ENCODE measurements around the gene DIP2A.
A peak's percentile ranks its signal among the peaks of the same experiment; 100 is the strongest.
"Not testable (repeated sequence)": the region's sequence is repeated elsewhere in the genome, so short reads cannot be mapped to it uniquely, and the experiment has no call there.

The DIP2A gene

DNA sequence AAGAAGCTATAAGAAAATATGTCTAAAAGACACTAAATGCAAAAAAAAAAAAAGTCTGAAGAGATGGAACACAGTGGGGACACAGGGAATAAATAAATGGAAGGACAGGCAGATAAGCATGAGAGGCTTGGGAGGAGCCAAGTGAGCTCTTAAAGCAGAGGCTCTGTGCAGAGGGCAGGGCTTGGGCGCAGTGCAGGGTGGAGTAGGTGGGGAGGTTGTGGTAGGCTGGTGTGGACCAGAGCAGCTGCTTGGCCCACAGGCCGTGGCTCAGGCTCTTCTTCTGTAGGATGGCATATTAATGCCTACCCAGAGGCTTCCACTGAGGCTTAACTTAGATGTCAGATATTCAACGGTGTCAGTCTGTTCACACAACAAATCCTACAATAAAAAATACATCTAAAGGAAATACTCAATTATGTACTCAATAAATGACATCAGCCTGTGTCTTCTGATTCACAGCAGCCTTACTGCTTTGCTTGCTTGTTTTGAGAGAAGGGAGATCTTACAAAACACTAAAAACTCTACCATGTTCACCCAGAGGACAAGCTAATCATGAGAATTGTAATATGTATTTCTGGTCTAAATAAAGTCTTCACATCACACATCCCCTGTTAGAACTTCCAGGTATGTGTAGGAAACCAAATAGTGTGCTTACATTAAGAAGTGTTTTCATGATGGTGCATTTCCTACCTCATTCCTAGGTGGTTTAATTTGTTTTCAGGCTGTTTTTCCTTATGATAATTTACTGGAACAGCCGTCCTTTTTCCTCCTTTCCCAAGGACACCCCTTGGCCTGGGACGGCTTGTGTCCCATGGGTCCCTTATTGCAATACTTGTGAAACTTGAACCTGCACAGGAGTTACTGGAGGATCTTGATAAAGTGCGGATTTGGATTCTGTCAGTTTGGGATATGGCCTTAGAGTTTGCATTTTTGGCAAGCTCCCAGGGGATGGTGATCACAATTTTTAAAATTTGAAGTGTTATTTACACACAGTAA is 24.9 kb downstream of the DIP2A start:
- no peak for DNase-seq

DNA sequence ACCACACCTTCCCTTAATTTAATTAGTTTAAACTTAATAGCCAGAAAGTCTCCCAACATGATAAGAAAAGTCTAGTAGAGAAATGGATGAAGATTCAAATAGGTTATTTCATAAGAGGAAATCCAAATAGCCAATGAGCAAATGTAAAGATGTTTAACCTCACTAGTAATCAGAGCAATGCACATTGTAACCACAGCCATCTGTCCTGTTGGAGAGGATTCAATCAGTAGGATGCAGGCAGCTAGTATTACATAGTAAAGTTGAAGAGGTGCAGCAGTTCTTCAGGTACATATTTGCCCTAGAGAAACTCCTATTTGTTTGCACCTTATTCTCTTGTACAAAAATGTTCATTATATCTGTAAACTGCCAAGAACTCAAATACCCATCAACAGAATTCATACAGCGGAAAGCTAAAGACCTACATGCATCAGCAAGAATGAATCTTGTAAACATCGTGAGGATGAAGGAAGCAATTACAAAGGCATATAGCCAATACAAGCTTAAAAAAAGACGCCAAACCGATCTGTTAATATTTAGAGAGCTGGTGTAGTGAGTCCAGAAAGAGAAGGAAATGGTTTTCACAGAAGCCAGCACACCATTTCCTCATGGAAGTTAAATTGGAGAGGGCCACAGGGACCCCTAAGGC is 27.9 kb downstream of the DIP2A start:
- DNase-seq, result no peak

DNA sequence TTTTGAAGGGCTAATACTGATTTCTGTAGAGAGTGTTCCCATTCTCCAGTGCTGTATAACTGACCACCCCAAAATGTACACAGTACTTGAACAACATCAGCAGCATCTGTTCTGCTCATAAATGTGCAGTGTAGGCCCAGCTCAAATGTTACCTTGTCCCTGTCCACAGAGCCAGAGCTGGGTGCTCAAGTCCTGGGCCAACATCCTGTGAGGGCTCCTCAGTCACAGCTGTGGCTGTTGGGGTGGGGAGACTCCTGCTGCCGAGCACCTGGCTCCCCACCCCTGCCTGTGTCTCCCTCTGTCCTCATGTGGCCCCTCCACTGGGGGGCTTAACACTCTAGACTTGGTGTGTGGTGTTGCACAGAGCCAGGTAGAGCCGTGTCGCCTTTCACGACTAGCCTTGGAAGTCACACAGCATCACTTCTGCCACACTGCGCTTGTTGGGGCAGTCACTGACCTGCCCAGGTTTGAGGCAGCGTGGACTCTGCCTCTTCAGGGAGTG is 30.5 kb downstream of the DIP2A start:
- no peak for DNase-seq

DNA sequence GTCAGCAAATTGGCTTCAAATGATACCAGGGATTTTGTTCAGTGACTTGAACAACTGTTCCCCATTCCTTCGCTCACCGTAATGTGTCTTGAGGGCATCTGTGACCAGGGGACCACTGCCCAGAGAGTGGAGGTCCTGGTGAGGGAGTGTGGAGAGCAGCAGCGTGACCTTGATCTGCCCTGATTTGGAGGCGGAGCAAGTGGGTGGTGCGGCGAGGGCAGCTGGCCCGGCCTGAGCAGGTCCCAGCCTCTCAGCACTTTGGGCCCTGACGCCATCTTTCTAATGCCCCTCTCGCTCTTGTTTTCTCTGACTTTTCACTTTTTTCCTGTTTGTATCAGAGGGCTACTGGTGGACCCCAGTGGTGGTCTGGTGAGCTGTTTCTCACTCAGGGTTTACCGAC is 31.1 kb downstream of the DIP2A start:
- DNase-seq, result no peak

DNA sequence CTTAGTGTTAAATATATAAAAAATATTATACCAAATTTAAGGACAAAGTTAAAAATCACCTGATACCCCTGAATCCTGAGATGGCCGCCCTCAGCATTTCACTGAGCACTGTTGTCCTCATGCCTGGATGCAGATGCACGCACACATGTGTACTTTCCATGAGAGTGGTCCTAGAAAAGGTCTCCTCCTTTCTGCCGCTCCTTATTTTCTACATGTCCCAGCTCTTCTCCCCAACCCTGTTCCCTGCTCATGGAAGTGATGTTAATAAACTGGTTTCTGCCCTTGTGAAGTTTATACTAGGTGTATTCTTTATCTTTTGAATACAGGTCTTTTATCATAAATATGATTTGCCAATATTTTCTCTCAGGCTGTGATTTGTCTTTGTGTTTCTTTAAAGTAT is 32.9 kb downstream of the DIP2A start:
- no peak for DNase-seq

DNA sequence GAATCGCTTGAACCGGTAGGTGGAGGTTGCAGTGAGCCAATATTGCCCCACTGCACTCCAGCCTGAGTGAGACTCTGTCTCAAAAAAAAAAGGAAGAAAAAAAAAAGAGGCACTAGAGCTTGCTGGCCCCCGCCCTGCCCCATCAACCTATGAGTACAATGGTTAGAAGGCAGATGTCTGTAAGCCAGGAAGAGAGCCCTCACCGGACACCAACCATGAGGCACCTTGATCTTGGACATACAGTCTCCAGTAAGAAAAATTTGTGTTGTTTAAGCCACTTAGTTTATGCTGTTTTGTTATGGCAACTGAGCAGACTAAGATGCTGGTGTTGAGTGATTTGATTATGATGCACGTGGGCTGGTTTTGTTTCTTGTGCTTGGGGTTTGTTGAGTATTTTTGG is 34.2 kb downstream of the DIP2A start:
- DNase-seq, result no peak

DNA sequence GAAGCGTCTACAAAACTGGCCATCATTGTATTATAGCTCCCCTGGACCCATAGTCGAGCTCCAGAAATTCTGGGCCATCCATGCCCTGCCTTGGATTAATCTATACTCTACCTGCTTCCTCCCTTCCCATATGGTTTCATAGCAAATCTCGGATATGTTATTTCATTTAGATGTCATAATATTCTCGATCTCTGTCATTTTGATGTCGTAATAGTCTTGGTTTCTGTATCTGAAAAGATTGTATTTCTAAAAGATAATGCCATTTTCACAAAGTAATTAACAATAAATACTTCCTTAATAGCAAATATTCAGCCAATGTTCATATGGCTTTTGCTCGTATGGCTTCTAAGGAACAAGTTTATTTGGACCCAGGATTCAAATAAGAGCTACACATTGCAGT is 35.1 kb downstream of the DIP2A start:
- peak; percentile 11 for DNase-seq

DNA sequence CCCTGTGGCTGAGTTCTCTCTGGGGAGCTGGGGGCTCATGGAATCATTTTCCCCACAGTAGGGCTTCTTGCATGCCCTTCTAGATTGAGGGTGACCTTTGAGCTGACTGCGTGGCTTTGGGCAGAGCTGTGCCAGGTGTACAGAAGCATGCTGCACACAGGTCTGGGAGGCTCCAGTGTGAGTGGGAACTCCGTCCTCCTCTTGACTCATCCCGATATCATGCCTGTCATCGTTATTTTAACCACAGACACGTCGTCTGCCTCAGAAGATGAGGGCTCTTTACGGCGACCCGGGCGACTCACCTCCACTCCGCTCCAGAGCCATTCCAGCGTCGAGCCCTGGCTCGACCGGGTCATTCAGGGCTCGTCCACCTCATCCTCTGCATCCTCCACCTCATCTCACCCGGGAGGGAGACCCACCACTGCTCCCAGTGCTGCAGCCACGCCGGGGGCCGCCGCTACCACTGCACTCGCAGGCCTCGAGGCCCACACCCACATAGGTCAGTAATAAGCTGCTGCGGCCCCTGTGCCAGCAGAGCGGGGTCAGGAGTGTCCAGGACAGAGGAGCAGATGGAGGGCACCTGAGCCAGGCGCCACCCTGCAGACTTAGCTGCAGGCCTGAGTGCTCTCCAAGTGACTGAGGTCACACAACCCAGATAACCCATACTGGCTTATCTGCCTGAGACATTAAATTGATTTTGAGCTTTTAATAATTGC is 39.8 kb downstream of the DIP2A start:
- no peak for DNase-seq

DNA sequence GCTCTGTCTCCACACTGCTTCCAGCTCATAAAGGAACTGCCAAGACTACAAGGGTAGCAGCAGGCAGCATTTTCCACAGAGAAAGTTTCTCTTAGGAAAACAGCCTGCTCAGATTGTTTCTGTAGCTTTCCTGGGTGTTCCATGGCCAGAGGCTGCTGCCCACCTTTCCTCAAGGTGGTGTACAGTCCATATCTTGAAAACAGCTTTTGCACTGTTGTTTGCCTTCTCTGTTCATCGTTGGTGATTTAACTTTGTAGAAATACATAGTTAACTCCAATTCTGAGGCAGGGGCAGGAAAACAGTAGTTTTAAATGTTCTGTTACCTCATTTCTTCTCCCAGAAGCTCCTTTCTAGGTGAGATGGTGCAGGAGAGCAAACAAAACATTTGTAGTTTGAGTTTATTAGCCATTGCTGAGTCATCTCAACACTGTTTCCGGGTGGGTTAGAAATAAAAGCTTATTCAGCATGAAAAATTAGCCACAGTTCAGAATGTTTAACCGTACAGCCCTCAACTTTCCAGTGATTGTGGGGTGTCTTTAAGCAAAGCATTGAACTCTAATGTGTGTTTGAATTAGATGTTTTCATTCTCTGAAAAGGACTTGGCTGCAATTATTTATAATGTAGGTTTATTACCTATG is 41.7 kb downstream of the DIP2A start:
- no peak for DNase-seq

DNA sequence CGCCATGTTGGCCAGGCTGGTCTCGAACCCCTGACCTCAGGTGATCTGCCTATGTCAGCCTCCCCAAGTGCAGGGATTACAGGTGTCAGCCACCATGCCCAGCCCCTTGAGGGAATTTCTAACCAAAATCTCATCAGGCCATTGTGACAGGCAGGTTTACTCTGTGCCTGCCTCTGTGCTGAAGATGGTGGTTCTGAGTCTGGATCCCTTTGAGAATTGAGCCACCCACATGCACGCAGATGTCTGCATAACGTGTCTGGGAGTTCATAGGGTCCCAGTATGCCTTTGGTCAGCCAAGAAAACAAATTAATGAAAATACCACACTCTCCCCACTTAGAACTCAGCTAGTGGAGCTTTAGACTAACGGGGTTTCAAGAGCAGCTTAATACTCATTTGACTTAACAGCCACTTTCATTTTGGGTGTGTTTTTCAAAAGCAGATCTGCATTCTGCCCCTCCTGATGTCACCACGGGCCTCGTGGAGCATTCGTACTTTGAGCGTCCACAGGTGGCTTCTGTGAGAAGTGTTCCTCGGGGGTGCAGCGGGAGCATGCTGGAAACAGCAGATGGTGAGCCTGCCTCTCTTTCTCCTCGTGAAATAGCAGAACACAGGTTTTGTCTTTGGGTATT is 45.3 kb downstream of the DIP2A start:
- DNase-seq, result no peak

DNA sequence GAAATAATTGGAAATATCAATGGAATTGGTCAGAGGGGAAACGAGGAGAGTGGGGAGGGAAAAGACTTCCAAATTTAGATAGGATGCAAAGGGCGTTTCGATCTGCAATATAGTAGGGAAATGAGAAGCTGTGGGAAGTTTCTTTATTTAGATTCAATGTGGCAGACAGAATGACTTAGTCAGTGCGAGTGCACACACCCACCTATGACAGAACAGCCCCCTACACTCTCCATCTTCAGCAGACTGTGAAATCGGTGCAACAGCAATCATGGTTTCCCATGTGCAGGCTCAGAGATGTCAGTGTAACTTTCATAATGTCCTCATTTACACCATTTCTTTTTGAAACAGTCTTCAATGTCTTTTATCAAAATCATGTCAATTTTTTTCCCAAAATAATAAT is 46.0 kb downstream of the DIP2A start:
- peak; percentile 57 for DNase-seq

DNA sequence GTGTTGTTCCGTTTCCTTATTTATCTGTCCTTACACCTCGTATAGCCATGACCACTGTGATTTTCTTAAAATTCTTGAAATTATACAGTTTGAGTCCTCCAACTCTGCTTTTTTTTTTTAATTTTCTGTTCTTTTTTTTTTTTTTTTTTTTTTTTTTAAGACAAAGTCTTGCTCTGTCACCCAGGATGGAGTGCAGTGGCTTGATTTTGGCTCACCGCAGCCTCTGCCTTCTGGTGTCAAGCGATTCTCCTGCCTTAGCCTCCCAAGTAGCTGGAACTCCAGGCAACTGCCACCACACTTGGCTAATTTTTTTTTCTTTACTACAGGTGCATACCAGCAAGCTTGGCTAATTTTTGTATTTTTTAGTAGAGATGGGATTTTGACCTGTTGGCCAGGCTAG is 48.9 kb downstream of the DIP2A start:
- no peak for DNase-seq

DNA sequence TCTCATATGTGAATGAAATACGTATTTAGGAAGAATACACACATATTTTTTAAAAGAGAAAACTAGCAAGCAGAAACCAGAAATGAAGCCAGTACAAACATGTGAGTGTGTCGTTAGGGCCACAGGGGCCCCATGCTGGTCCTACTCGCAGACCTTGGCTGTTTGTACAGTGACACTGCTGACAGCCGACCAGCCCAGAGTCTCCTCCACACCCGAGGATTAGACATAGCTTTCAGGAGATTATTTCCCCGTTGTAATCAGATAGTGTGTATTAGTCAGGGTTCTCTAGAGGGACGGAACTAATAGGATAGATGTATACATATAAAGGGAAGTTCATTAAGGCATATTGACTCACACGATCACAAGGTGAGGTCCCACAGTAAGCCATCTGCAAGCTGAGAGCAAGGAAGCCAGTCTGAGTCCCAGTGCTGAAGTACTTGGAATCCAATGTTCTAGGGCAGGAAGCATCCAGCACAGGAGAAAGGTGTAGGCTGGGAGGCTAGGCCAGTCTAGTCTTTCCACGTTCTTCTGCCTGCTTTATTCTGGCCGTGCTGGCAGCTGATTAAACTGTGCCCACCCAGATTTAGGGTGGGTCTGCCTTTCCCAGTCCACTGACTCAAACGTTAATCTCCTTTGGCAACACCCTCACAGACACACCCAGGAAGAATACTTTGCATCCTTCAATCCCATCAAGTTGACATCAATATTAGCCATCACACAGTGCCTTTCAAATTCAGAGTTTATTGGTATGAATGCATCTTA is 51.2 kb downstream of the DIP2A start:
- DNase-seq, result no peak

DNA sequence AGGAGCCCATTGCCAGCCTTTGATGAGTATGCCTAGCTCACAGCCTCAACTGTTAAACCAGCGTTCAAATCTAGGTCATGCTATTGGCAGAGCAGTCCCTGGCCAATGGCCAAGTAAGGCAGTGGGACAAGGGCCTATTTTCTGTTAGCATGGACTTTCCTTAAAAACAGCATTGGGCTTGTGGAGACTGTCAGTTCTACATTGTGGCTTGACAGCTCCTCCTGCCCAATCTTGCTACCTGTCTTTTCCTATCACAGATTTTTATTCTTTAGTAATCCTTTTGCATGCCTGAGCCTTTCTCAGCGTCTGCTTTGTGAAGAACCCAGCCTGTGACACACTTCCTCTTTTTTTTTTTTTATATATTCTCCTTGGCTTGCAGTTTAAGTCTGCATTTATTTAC is 56.4 kb downstream of the DIP2A start:
- DNase-seq, result peak; percentile 36

DNA sequence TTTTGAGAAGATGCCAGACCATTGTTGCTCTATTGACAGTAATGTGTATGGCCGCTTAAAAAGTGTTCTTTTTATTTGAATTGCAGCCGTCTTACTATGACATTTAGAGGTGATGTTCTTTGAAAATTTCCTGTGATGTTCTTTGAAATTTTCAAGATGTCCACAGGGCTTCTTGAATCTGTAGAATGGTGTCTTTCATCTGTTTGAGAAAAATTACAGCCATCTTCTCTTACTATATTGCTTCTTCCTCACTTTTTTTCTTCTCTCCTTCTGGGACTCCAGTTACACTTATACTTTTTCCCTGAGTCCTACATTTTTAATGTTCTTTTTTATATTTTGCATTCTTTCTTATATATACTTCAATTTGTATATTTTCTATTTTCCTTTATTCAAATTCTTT is 57.4 kb downstream of the DIP2A start:
- DNase-seq, result no peak

DNA sequence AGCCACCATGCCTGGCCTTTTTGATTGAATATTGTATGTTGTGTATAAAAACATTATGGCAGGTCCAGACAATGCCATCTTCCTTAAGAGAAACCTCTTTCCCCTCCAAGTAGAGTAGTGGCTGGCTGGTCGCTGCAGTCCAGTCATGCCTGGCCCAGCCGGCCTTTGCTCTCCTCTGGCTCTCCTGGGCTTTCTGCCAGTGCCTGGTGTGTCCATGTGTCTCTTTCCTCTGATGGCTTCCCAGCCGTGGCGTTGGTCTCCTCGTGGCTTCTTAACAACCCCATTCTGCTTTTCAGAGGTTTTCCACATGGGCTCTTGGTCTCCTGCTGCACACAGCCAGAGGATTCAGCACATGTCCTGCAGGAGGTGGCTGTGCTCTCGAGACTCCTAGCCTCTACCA is 58.7 kb downstream of the DIP2A start:
- DNase-seq, result no peak

DNA sequence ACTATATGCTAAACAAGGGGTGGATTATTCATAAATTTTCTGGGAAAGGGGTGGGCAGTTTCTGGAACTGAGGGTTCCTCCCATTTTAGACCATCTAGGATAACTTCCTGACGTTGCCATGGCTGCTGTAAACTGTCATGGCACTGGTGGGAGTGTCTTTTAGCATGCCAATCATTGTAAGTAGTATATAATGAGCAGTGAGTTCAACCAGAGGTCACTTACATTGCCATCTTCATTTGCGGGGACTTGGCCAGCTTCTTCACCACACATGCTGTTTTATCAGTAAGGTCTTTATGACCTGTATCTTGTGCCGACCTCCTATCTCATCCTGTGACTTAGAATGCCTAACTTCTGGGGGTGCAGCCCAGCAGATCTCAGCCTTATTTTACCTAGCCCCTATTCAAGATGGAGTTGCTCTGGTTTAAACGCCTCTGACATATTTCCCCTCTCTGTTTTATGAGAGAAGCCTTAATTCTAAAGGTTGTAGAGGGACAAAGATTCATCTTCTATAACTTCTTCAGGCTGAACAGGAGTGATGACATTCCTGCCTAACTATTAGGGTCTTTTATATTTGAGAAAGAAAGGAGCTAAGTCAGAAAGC is 60.4 kb downstream of the DIP2A start:
- no peak for DNase-seq

DNA sequence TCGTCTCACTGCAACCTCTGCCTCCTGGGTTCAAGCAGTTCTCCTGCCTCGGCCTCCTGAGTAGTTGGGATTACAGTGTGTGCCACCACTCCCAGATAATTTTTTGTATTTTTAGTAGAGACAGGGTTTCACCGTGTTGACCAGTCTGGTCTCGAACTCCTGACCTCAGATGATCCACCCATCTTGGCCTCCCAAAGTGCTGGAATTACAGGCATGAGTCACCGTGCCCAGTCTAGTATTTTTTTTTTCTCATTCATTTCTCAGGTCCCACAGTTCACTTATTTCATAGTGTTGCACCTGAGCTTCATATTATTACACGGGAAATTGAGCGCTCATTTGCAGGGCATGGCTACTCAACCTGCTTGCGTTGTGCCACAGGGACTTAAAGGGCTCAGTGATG is 68.7 kb downstream of the DIP2A start:
- DNase-seq, result not testable (repeated sequence)

DNA sequence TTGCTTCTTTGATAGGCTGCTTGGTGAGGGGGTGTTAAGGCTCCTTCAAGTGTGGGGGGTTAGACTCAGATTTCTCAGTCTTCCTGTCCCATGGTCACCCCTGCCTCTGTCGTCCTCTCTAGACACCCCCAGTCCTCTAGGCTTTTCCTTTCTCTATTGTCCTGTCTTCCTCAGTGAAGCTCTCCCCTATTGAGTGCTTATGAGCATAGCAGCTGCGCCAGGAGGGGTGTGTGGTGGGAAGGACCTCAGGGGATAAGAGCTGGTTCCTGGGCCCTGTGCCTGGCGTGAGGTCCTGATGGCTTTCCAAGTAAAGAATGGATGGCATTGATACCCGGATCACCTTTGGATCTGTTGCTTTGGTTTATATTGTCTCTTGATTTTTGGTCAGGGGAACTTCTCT is 69.1 kb downstream of the DIP2A start:
- no peak for DNase-seq

DNA sequence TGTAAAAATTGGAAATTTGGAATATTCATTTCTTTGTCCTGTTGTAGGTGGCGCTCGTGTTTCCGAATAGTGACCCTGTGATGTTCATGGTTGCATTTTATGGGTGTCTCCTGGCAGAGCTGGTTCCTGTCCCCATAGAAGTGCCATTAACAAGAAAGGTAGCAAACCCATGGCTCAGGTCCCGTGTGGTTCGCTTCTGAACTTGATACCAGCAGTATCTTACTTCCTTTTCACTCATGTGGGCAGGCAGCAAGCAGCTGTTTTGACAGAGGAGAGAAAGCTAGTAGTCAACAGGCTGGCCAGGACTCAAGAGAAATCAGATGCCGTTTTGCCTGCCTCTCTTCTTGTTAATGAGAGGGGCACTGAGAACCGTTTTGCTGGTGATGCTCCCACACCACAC is 73.4 kb downstream of the DIP2A start:
- no peak for DNase-seq

DNA sequence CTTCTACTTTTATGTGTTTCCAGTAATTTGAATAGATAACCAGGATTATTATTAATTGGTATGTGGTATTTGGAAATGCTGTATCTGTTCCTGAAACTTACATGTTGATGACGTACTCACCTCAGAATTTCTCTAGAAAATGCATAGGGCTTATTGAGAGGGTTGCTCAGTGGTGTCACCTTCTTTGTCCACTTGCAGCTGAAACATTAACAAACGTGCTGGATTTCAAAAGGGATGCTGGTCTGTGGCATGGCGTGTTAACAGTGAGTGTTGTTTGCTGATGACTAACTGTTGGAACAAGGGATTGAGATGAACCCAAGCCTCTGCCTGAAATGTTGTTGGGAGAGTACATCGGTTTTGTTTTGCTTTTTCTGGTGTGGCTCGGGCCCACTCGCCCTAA is 78.3 kb downstream of the DIP2A start:
- DNase-seq, result no peak

All from inflammatory macrophage treated with lipopolysaccharide for 4 hours (primary cell).